GM12874 (cell line): ENCODE results near the gene YY2.

Experiments used
- TF ChIP-seq, protein P1 (sequence below): IDR thresholded peaks from 2 replicates; pipeline ENCODE4 v1.5.1; 2011; ENCODE audit warnings: low read depth, mild to moderate bottlenecking, control low read depth, low read length, moderate library complexity; ENCODE audit not compliant: insufficient read depth

Gene YY2

GRCh38 chrX:21881881-21882574, 26.2 kb downstream of the YY2 start:
- TF ChIP-seq, protein P1, sequence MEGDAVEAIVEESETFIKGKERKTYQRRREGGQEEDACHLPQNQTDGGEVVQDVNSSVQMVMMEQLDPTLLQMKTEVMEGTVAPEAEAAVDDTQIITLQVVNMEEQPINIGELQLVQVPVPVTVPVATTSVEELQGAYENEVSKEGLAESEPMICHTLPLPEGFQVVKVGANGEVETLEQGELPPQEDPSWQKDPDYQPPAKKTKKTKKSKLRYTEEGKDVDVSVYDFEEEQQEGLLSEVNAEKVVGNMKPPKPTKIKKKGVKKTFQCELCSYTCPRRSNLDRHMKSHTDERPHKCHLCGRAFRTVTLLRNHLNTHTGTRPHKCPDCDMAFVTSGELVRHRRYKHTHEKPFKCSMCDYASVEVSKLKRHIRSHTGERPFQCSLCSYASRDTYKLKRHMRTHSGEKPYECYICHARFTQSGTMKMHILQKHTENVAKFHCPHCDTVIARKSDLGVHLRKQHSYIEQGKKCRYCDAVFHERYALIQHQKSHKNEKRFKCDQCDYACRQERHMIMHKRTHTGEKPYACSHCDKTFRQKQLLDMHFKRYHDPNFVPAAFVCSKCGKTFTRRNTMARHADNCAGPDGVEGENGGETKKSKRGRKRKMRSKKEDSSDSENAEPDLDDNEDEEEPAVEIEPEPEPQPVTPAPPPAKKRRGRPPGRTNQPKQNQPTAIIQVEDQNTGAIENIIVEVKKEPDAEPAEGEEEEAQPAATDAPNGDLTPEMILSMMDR = no peak

DNA sequence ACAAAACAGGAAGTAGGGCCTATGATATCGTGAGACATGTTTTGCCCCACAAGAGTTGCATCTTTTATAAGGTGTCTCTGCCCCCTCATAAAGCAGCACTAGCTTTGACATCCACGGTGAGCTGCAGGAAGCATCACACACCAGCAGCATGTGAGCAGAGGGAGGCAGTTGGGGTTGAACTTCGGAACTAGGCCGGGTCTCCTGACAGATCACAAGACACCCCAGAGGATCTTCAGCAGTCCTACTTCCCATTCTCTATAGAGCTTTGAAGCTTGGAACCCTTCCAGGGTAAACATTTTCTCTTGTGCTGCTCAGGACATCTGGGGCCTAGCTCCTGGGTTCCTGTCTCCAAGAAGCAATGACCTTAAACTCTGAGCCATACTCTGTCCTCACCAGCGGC, 27.5 kb downstream of the YY2 start:
- TF ChIP-seq, protein P1 = no peak

- TF ChIP-seq, protein P1 = no peak
These were observed 29.8 kb downstream of the YY2 start for GRCh38 chrX:21885568-21885967.

- TF ChIP-seq, protein P1 = no peak
These were observed 49.5 kb downstream of the YY2 start for GRCh38 chrX:21905313-21905712.

DNA sequence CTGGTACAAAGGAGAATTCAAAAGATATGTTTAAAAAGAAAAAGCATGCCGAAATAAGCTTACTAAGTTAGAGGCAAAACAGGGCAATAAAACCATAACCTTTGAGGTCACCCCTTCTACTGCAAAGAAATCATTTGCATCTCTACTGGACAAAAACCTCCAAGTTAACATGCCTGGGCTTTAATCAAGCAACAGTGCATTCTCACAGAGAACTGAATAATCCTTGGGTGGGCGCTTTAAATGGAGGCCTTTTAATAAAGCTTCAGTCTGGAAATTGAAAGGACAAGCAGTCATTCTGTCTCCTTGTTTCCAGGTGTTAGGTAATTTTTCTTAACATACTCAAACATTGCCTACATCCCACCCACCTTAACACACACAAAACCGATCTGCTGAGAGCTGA, 50.2 kb downstream of the YY2 start:
- TF ChIP-seq, protein P1 = no peak

- TF ChIP-seq, protein P1 = no peak
These were observed 51.5 kb downstream of the YY2 start for GRCh38 chrX:21907260-21907659.
